GM18951 (cell line): ENCODE results near the gene PMS1.

Source experiments
- POLR2A ChIP-seq: IDR thresholded peaks from 4 replicates; pipeline ENCODE4 v1.6.1; 2011; ENCODE audit warnings: mild to moderate bottlenecking; ENCODE audit not compliant: insufficient read length, insufficient read depth; ENCODE audit errors: extremely low read depth
- in situ Hi-C: fragments of 300-500 bp; cut with MboI; formaldehyde crosslinking; loops from one replicate; pipeline ENCODE4 v1.12.0; 2022; ENCODE audit warnings: low sequenced_read_pairs, mixed read lengths, inconsistent platforms; ENCODE audit not compliant: unreplicated experiment

The PMS1 gene

GRCh38 chr2:189783927-189784867 lies at the start of gene PMS1, which contains the start of gene ORMDL1:
PMS1 (plus strand) TSS chr2:189784450; CDS start chr2:189791810, 7,360 bp downstream.
ORMDL1 (minus strand) TSS chr2:189784339; CDS start chr2:189782595, 1,744 bp downstream.
- in situ Hi-C loops: loop anchor here (25.0 kb wide), 1 partner anchor 278 kb away; the partner anchor contains the start of gene MSTN

GRCh38 chr2:189751080-189751658 lies 33.1 kb upstream of the PMS1 start:
- TF ChIP-seq POLR2A: no peak
- in situ Hi-C loops: loop anchor here (25.0 kb wide), 1 partner anchor 89 kb away; the partner anchor contains the start of genes ANKAR and ASNSD1

More at GRCh38 chr2:189783927-189784867, at the start of gene PMS1, which contains the start of gene ORMDL1:
- TF ChIP-seq POLR2A: peak; percentile 97

DNA sequence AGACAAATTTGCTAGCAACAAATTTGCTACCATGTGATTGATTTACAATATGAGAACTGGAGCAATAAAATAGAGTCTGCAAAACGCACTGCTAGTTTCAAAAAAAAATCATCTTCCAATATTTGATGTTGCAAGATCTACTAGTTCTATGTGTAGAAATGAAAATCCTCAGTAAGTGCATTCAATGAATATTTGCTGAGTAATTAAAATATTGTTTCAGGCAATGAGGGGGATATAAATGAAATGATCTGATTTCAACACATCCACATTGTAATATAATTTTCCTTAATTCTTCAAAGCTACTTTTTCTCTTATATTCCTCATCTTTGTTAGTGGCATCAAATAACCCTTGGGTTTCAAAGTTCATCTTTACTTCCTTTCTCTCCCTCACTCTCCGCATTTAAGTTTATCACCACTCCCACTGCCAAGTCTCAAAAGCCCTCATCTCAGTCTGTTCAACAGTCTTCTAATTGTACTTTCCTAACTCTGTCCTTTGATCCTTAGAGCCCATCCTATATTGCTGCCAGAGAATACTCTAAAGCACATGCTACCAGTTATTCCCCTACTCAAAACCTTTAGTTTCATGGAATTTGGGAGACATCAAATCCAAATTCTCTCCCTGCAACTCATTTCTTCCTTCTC lies 27.8 kb upstream of the PMS1 start:
- TF ChIP-seq POLR2A: no peak
- in situ Hi-C loops: loop anchor here (25.0 kb wide), 1 partner anchor 94 kb away; the partner anchor contains the start of genes ANKAR and ASNSD1

- in situ Hi-C loops: loop anchor here (25.0 kb wide), 1 partner anchor 98 kb away; the partner anchor contains the start of genes ANKAR and ASNSD1
Measured at GRCh38 chr2:189760154-189760553, 24.1 kb upstream of the PMS1 start.

DNA sequence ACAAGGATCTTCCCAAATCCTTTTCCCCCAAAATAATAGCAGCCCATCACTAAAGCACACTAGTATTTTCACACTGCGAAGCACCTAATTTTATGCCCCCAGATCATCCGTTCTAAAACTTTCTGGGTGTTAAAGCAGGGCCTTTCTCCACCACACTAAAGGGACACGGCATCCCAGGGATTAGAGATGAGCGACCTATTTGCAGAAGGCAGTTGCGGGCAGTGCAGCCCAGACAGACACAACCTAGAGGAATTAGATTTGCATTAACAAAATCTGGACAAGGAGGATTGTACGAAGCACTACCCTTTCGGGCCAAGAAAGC lies 22.1 kb upstream of the PMS1 start:
- no peak for TF ChIP-seq POLR2A
- in situ Hi-C loops: loop anchor here (25.0 kb wide), 1 partner anchor 100 kb away; the partner anchor contains the start of genes ANKAR and ASNSD1

- peak; percentile 80 for TF ChIP-seq POLR2A
- in situ Hi-C loops: loop anchor here (25.0 kb wide), 1 partner anchor 100 kb away; the partner anchor contains the start of genes ANKAR and ASNSD1
Measured at GRCh38 chr2:189762551-189763298, 21.5 kb upstream of the PMS1 start, which contains the start of gene OSGEPL1. OSGEPL1 (minus strand) TSS chr2:189762792; CDS start chr2:189761640, 1,152 bp downstream.

DNA sequence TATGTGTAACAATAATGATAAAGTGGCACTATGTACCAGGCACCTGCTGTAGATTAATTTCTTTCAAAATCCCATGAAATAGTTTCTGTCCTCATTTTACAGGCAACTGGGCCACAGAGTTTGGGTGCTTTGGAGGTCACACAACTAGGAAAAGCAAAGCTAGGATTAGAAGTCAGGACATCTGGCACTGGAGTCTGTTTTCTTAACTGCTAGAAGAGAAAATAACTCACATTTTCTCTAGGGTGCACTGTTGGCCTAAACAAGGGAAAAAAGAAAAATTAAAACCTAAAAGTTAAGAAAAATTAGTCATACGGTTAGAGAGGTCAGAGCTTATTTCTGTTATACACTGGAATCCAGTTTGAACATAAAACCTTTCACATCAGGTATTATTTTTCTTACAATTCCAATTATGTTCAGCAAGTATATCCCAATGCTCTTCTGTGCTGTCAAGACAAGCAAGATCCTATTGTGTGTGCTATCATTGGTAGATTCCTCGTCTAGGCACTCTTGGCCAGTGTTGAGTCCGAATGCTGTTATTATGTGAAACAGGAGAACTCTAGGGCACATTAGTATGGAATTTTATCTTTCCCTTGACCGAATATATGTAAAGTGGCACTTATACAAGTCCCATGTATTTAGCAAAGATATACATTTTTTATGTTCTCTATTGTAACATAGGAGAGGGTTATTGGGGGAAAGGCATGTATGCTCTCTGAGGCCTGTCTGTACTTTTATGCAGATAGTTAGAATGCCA lies 20.2 kb upstream of the PMS1 start:
- TF ChIP-seq POLR2A: no peak
- in situ Hi-C loops: loop anchor here (25.0 kb wide), 1 partner anchor 102 kb away; the partner anchor contains the start of genes ANKAR and ASNSD1

- in situ Hi-C loops: loop anchor here (25.0 kb wide), 1 partner anchor 108 kb away; the partner anchor contains the start of genes ANKAR and ASNSD1
- no peak for TF ChIP-seq POLR2A
Measured at GRCh38 chr2:189770590-189771322, 13.5 kb upstream of the PMS1 start.

DNA sequence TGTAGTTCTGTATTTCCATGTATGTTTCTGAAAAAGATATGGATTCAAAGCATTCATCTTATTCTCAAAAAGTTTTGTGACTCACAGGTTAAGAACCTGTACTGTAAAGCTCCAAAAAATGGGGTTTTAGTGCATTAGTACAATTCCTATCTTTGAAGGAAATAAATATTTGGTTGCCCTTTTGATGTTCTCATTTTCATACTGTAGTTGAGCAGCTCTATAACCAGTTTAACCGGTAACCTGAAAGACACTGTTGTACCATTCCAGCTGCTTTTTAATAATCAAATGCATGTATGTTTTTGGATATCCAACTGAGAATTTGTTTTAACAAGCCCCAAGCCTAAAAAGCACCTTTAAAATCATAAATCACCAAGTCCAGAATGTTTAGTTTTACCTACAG lies 12.0 kb upstream of the PMS1 start:
- in situ Hi-C loops: loop anchor here (25.0 kb wide), 1 partner anchor 110 kb away; the partner anchor contains the start of genes ANKAR and ASNSD1
- TF ChIP-seq POLR2A: no peak

DNA sequence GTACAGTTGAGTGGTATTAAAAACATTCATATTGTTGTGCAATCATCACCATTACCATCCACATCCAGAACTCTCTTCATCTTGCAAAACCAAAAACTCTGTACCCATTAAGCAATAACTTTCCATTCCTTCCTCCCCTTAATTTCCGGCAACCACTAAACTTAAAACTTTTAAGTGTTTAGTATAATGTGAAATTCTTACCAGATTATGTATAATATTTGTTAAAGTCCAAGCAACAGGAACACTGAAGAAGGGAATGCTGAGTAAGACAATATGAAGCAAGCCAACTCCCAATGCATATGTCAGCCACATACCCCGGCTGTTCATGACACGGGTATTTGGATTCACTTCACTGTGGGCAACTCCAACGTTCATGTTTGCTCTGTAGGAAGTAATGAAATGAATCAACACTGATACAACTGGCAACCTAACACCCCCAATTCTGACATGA lies 2.0 kb upstream of the PMS1 start:
- in situ Hi-C loops: loop anchor here (25.0 kb wide), 1 partner anchor 280 kb away; the partner anchor contains the start of gene MSTN
- TF ChIP-seq POLR2A: no peak

GRCh38 chr2:189783451-189783926 lies 761 bp upstream of the PMS1 start:
- in situ Hi-C loops: loop anchor here (25.0 kb wide), 1 partner anchor 279 kb away; the partner anchor contains the start of gene MSTN
- no peak for TF ChIP-seq POLR2A
